ENCODE data around the gene GATA5. TPM values are rescaled to one million over a fixed set of nuclear protein-coding genes. Genes with fewer than 3 reads are reported as not detected.

Gene GATA5
- total RNA-seq, 1 donor from 2014 or later, result not detected

DNA sequence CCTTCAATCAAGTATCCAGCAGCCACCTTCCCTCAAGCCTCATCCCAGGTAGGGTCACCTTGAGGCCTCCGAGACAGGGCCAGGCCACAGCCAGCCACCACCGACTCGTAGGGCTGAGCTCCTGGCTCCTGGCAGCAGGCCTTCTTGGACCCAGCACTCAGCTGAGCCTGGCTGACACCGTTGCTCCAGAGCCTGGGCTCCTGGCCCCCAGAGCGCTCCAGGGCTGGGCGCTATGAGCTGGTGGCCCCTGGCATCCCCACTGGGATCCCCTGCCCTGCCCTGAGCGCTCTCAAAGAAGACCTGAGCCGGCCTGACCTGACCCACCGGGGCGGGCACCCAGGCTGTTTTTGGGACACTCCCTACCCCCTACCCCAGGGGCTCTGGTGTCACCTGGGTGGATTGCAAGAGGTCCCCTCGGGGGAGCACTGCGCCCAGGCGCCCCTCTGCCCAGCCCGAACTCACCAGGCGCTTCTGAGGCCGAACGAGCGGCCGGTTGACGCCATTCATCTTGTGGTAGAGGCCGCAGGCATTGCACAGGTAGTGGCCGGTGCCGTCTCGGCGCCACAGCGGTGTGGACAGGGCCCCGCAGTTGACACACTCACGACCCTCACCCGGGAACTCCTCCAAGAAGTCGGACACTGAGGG is 2.7 kb downstream of the GATA5 start:
- no peak for FAIRE-seq
- Histone ChIP-seq H3K4me3 (ENCODE audit: insufficient read depth, low read depth, low read length) (no peak overlapping the region), H3K36me3 (ENCODE audit: insufficient read depth, low read length) (no peaks in the 10 kb centered on the region), H2AFZ (ENCODE audit: low read depth, low read length) (no peak overlapping the region), H3K4me2 (ENCODE audit: low read length) (no peak overlapping the region), H3K4me1 (ENCODE audit: insufficient read depth, low read length) (no peaks in the 10 kb centered on the region), H4K20me1 (ENCODE audit: insufficient read depth, low read length) (no peaks in the 10 kb centered on the region), H3K79me2 (ENCODE audit: insufficient read depth, low read length) (no peaks in the 10 kb centered on the region), H3K9me3 (ENCODE audit: insufficient read depth, low read depth, low read length) (no peaks in the 10 kb centered on the region), H3K27ac (ENCODE audit: low read depth, low read length) (no peak overlapping the region), H3K9ac (ENCODE audit: low read length) (no peak overlapping the region), H3K27me3 (ENCODE audit: insufficient read depth, low read length) (peaks cover 57% of the 10 kb centered on the region)
- Mint-ChIP-seq H3K4me1 (ENCODE audit: low read depth, unreplicated experiment) (no peaks in the 10 kb centered on the region), H3K36me3 (ENCODE audit: low read depth, unreplicated experiment) (no peaks in the 10 kb centered on the region), H3K27me3 (ENCODE audit: low read depth, unreplicated experiment) (peaks cover 50% of the 10 kb centered on the region), H3K4me3 (ENCODE audit: unreplicated experiment) (no peak overlapping the region), H3K9me3 (ENCODE audit: unreplicated experiment) (no peaks in the 10 kb centered on the region), H3K27ac (ENCODE audit: unreplicated experiment) (no peak overlapping the region)
- no peak for DNase-seq (ENCODE audit: low read depth)
- TF ChIP-seq EZH2 (IDR thresholded peaks at IDR 0.05; ENCODE audit: insufficient read depth, low read length), result no peak

GRCh38 chr20:62472138-62472940 is 3.5 kb downstream of the GATA5 start:
- FAIRE-seq (no peak), DNase-seq (ENCODE audit: low read depth) (no peak)
- Histone ChIP-seq H3K79me2 (ENCODE audit: insufficient read depth, low read length) (no peaks in the 10 kb centered on the region), H3K9me3 (ENCODE audit: insufficient read depth, low read depth, low read length) (no peaks in the 10 kb centered on the region), H3K27me3 (ENCODE audit: insufficient read depth, low read length) (peaks cover 51% of the 10 kb centered on the region), H2AFZ (ENCODE audit: low read depth, low read length) (no peak overlapping the region), H3K4me2 (ENCODE audit: low read length) (no peak overlapping the region), H3K27ac (ENCODE audit: low read depth, low read length) (no peak overlapping the region), H3K9ac (ENCODE audit: low read length) (no peak overlapping the region), H4K20me1 (ENCODE audit: insufficient read depth, low read length) (no peaks in the 10 kb centered on the region), H3K4me3 (ENCODE audit: insufficient read depth, low read depth, low read length) (no peak overlapping the region), H3K36me3 (ENCODE audit: insufficient read depth, low read length) (no peaks in the 10 kb centered on the region), H3K4me1 (ENCODE audit: insufficient read depth, low read length) (no peaks in the 10 kb centered on the region)
- TF ChIP-seq CTCF (IDR thresholded peaks at IDR 0.05; ENCODE audit: insufficient read depth, low read depth, low read length), result no peak
- Mint-ChIP-seq H3K36me3 (ENCODE audit: low read depth, unreplicated experiment) (no peaks in the 10 kb centered on the region), H3K27me3 (ENCODE audit: low read depth, unreplicated experiment) (peaks cover 47% of the 10 kb centered on the region), H3K9me3 (ENCODE audit: unreplicated experiment) (no peaks in the 10 kb centered on the region), H3K27ac (ENCODE audit: unreplicated experiment) (no peak overlapping the region), H3K4me1 (ENCODE audit: low read depth, unreplicated experiment) (no peaks in the 10 kb centered on the region), H3K4me3 (ENCODE audit: unreplicated experiment) (no peak overlapping the region)

GRCh38 chr20:62470459-62470858 is 5.3 kb downstream of the GATA5 start:
- DNase-seq (ENCODE audit: low read depth) (no peak), FAIRE-seq (no peak)
- Histone ChIP-seq H4K20me1 (ENCODE audit: insufficient read depth, low read length) (no peaks in the 10 kb centered on the region), H3K4me1 (ENCODE audit: insufficient read depth, low read length) (no peaks in the 10 kb centered on the region), H3K4me2 (ENCODE audit: low read length) (no peak overlapping the region), H3K4me3 (ENCODE audit: insufficient read depth, low read depth, low read length) (no peak overlapping the region), H3K9me3 (ENCODE audit: insufficient read depth, low read depth, low read length) (no peaks in the 10 kb centered on the region), H3K27me3 (ENCODE audit: insufficient read depth, low read length) (peaks cover 44% of the 10 kb centered on the region), H3K9ac (ENCODE audit: low read length) (no peak overlapping the region), H3K27ac (ENCODE audit: low read depth, low read length) (no peak overlapping the region), H3K79me2 (ENCODE audit: insufficient read depth, low read length) (no peaks in the 10 kb centered on the region), H2AFZ (ENCODE audit: low read depth, low read length) (no peak overlapping the region), H3K36me3 (ENCODE audit: insufficient read depth, low read length) (no peaks in the 10 kb centered on the region)
- H3K4me3 Mint-ChIP-seq (ENCODE audit: unreplicated experiment), result no peak overlapping the region
- no peak for TF ChIP-seq EZH2 (IDR thresholded peaks at IDR 0.05; ENCODE audit: insufficient read depth, low read length)
- TF ChIP-seq CTCF (IDR thresholded peaks at IDR 0.05; ENCODE audit: insufficient read depth, low read depth, low read length), result no peak
- H3K9me3 Mint-ChIP-seq (ENCODE audit: unreplicated experiment), result no peaks in the 10 kb centered on the region
- no peak overlapping the region for H3K27ac Mint-ChIP-seq (ENCODE audit: unreplicated experiment)
- H3K27me3 Mint-ChIP-seq (ENCODE audit: low read depth, unreplicated experiment), result peaks cover 42% of the 10 kb centered on the region
- no peaks in the 10 kb centered on the region for H3K4me1 Mint-ChIP-seq (ENCODE audit: low read depth, unreplicated experiment)
- H3K36me3 Mint-ChIP-seq (ENCODE audit: low read depth, unreplicated experiment), result no peaks in the 10 kb centered on the region
